PC-3 (cell line): ENCODE measurements around the gene GLRX5. TPM values are rescaled to one million over a fixed set of nuclear protein-coding genes. Genes with fewer than 3 reads are reported as not detected.

ENCODE experiments used
- ATAC-seq: fragments of 200-7000 bp; cut with Tn5 transposase; 2 replicates; pipeline ENCODE4 v1.9.1; 2020; ENCODE audit warnings: mild to moderate bottlenecking, moderate library complexity
- BruUV-seq: library from RNA; stranded (reverse); fragments of 400-500 nt; replicated peaks from 2 replicates; lab custom pipeline; 2021; lab: Mats Ljungman, UMichigan
- CTCF ChIA-PET: fragments of 300-600 bp; sonication (Branson Sonifier 250); formaldehyde crosslinking; loops from one replicate; lab custom pipeline; 2022; ENCODE audit warnings: antibody characterized with exemption; lab: Charles Lee
- POLR2A ChIA-PET: fragments of 300-600 bp; sonication (Branson Sonifier 250); formaldehyde crosslinking; loops from one replicate; lab custom pipeline; 2022; ENCODE audit warnings: antibody characterized with exemption; ENCODE audit not compliant: unreplicated experiment; lab: Charles Lee
- DNase-seq: peaks from one replicate; pipeline ENCODE4 v3.0.0-alpha.2; 2015
- H2AFZ ChIP-seq: fragments of 300-600 bp; sonication (generic); 2 replicates; pipeline ENCODE4 v1.6.0; 2016; ENCODE audit warnings: antibody characterized with exemption, low read length
- H3F3A ChIP-seq: fragments of 300-600 bp; sonication (generic); one replicate; pipeline ENCODE4 v1.6.0; 2017; ENCODE audit warnings: antibody characterized with exemption, low read length, control low read depth, mild to moderate bottlenecking; ENCODE audit not compliant: unreplicated experiment
- H3K27ac ChIP-seq: fragments of 300-600 bp; sonication (generic); 2 replicates; pipeline ENCODE4 v1.5.1; 2016; ENCODE audit warnings: mild to moderate bottlenecking, low read length
- H3K27me3 ChIP-seq: fragments of 300-600 bp; sonication (generic); 2 replicates; pipeline ENCODE4 v1.6.1; 2016; ENCODE audit warnings: low read length, mixed read lengths
- H3K36me3 ChIP-seq: fragments of 300-600 bp; sonication (generic); 2 replicates; pipeline ENCODE4 v1.6.1; 2016; ENCODE audit warnings: low read depth, mixed run types, low read length, mixed read lengths
- H3K4me1 ChIP-seq: fragments of 300-600 bp; sonication (generic); 2 replicates; pipeline ENCODE4 v1.5.1; 2016; ENCODE audit warnings: low read length; ENCODE audit not compliant: insufficient read depth
- H3K4me2 ChIP-seq: fragments of 300-600 bp; sonication (generic); 2 replicates; pipeline ENCODE4 v1.6.0; 2016; ENCODE audit warnings: low read length
- H3K4me3 ChIP-seq: fragments of 300-600 bp; sonication (generic); 2 replicates; pipeline ENCODE4 v1.5.1; 2016; ENCODE audit warnings: mild to moderate bottlenecking, low read length, mixed read lengths
- H3K79me2 ChIP-seq: fragments of 300-600 bp; sonication (generic); 2 replicates; pipeline ENCODE4 v1.6.1; 2017; ENCODE audit warnings: low read length, mixed read lengths
- H3K9ac ChIP-seq: fragments of 300-600 bp; sonication (generic); 2 replicates; pipeline ENCODE4 v1.6.0; 2016; ENCODE audit warnings: mild to moderate bottlenecking, low read length
- H3K9me2 ChIP-seq: fragments of 300-600 bp; sonication (generic); replicated peaks from 2 replicates; pipeline ENCODE4 v1.6.1; 2016; ENCODE audit warnings: mixed run types, low read length, mixed read lengths
- H3K9me3 ChIP-seq: fragments of 300-600 bp; sonication (generic); 2 replicates; pipeline ENCODE4 v1.6.1; 2016; ENCODE audit warnings: low read length, mixed read lengths
- H4K20me1 ChIP-seq: fragments of 300-600 bp; sonication (generic); 2 replicates; pipeline ENCODE4 v1.6.1; 2016; ENCODE audit warnings: low read length, mixed read lengths
- CTCF ChIP-seq: fragments of 300-600 bp; sonication (generic); conservative IDR thresholded peaks from 2 replicates; pipeline ENCODE4 v1.5.1; 2017; ENCODE audit warnings: antibody characterized with exemption, low read depth, mild to moderate bottlenecking, low read length
- EZH2 ChIP-seq: fragments of 300-600 bp; sonication (generic); IDR thresholded peaks from one replicate; pipeline ENCODE4 v1.6.1; 2017; ENCODE audit warnings: antibody characterized with exemption, mild to moderate bottlenecking, low read length; ENCODE audit not compliant: unreplicated experiment
- EZH2phosphoT487 ChIP-seq: fragments of 300-600 bp; sonication (generic); IDR thresholded peaks from 2 replicates; pipeline ENCODE4 v1.6.1; 2018; ENCODE audit warnings: mild to moderate bottlenecking, antibody characterized with exemption, low read length, borderline replicate concordance
- intact Hi-C: fragments of 100-400 bp; cut with micrococcal nuclease; formaldehyde crosslinking; loops from 2 replicates; pipeline ENCODE4 v1.9.0; 2023
- total RNA-seq: library from RNA; depleted of rRNA; stranded (reverse); fragments of >200 nt; gene quantifications from 2 replicates; pipeline ENCODE4 v1.2.3, GENCODE V29; 2014

GLRX5 gene
- total RNA-seq, 1 experiment from 2014 or later: 60.0 TPM

GRCh38 chr14:95537298-95538089, 2.6 kb downstream of the GLRX5 start:
- H3F3A ChIP-seq: no peaks in the 10 kb centered on the region
- H3K9me3 ChIP-seq: no peaks in the 10 kb centered on the region
- no peaks in the 10 kb centered on the region for H3K9me2 ChIP-seq
- H3K27me3 ChIP-seq: no peaks in the 10 kb centered on the region
- ATAC-seq (no peak), DNase-seq (no peak)
- intact Hi-C loops: loop anchor here (10.0 kb wide), 1 partner anchor 53 kb away; no protein-coding TSS in a partner anchor
- H3K9ac ChIP-seq: no peak overlapping the region
- no peak overlapping the region for H3K27ac ChIP-seq
- ChIA-PET CTCF (interaction anchor here (0.7 kb wide), 1 partner anchor 92 kb away, joined by 3 read pairs; no protein-coding TSS in a partner anchor), POLR2A (no interaction called here)
- no peak overlapping the region for H2AFZ ChIP-seq
- H4K20me1 ChIP-seq: peaks cover 48% of the 10 kb centered on the region
- no peak for TF ChIP-seq EZH2
- no peak for TF ChIP-seq CTCF
- TF ChIP-seq EZH2phosphoT487: no peak
- peaks cover 94% of the 10 kb centered on the region for H3K79me2 ChIP-seq
- H3K4me2 ChIP-seq: peak overlapping the region; percentile 97
- H3K4me3 ChIP-seq: peak overlapping the region; percentile 98; the same call in 1 of the 2 replicates
- no TSS peak for BruUV-seq
- no peaks in the 10 kb centered on the region for H3K36me3 ChIP-seq
- peaks cover 20% of the 10 kb centered on the region for H3K4me1 ChIP-seq

GRCh38 chr14:95538801-95539509, 4.1 kb downstream of the GLRX5 start:
- intact Hi-C loops: loop anchor here (10.0 kb wide), 1 partner anchor 54 kb away; no protein-coding TSS in a partner anchor
- Histone ChIP-seq H3K27me3 (no peaks in the 10 kb centered on the region), H3K4me3 (no peak overlapping the region), H2AFZ (no peak overlapping the region), H3K4me1 (peaks cover 15% of the 10 kb centered on the region), H3K36me3 (peaks cover 1% of the 10 kb centered on the region; the same call in 1 of the 2 replicates), H3K9me2 (no peaks in the 10 kb centered on the region), H3K9me3 (no peaks in the 10 kb centered on the region), H3F3A (no peaks in the 10 kb centered on the region), H4K20me1 (peaks cover 52% of the 10 kb centered on the region), H3K27ac (no peak overlapping the region), H3K4me2 (no peak overlapping the region), H3K9ac (no peak overlapping the region), H3K79me2 (peaks cover 94% of the 10 kb centered on the region)
- no peak for TF ChIP-seq EZH2phosphoT487
- no peak for TF ChIP-seq CTCF
- DNase-seq (no peak), ATAC-seq (no peak)
- no TSS peak for BruUV-seq
- POLR2A ChIA-PET: no interaction called here
- CTCF ChIA-PET: no interaction called here
